K562 (cell line): ENCODE data around the gene RBM44. TPM values are rescaled to one million over a fixed set of nuclear protein-coding genes. Genes with fewer than 3 reads are reported as not detected.

Experiments used
- ATAC-seq: fragments of 200-7000 bp; cut with Tn5 transposase; 3 replicates; pipeline ENCODE4 v1.9.1; 2020; ENCODE audit warnings: moderate library complexity
- BruUV-seq: library from RNA; stranded (reverse); fragments of 400-500 nt; replicated peaks from 2 replicates; lab custom pipeline; 2021; lab: Mats Ljungman, UMichigan
- CTCF ChIA-PET: fragments of 300-600 bp; formaldehyde crosslinking; extraction: SDS; loops from one replicate; lab custom pipeline; 2021; ENCODE audit warnings: low intra/inter-chr PET ratio; lab: Yijun Ruan, JAX
- POLR2A ChIA-PET: fragments of 300-600, 350-650 bp; sonication (Branson Sonifier 250); formaldehyde crosslinking; extraction: SDS; loops from one replicate; lab custom pipeline; 2021; ENCODE audit warnings: antibody characterized with exemption, inconsistent platforms; lab: Yijun Ruan, JAX
- DNase-seq, 4 experiments: peaks; one replicate each; pipeline versions ENCODE4 v3.0.0 to v3.0.0-alpha.2; 2011 to 2018; ENCODE audit warnings: low spot score in 3 of 4, mixed read lengths in 3 of 4; ENCODE audit errors: extremely low read depth in 1 of 4
- FAIRE-seq: peaks from 2 replicates; lab custom pipeline; 2011; peaks lifted over from hg19 to GRCh38; lab: Jason Lieb, UNC
- H2AFZ ChIP-seq: 2 replicates; pipeline ENCODE4 v1.6.0; 2011; ENCODE audit warnings: low read depth, low read length, control low read depth, inconsistent platforms
- H3K27ac ChIP-seq: fragments of 200-600 bp; 3 replicates; pipeline ENCODE4 v1.8.0; 2011; ENCODE audit warnings: low read depth, mild to moderate bottlenecking, control low read depth, inconsistent platforms, low read length, moderate library complexity, mixed read lengths; ENCODE audit errors: extremely low read depth
- H3K27me3 ChIP-seq, 2 experiments: fragments of 300-600 bp in 1 of 2; 2 replicates in 1 of 2; 3 replicates in 1 of 2; pipeline versions ENCODE4 v1.6.0 to v1.8.0; 2011; ENCODE audit warnings: inconsistent platforms in 2 of 2, low read length in 2 of 2, mild to moderate bottlenecking in 1 of 2, mixed read lengths in 1 of 2, moderate library complexity in 1 of 2; ENCODE audit not compliant: control insufficient read depth in 2 of 2, insufficient read depth in 2 of 2
- H3K36me3 ChIP-seq: fragments of 300-600 bp; 3 replicates; pipeline ENCODE4 v1.8.0; 2011; ENCODE audit warnings: mild to moderate bottlenecking, low read length, inconsistent platforms; ENCODE audit not compliant: control insufficient read depth, insufficient read depth
- H3K4me1 ChIP-seq, 2 experiments: fragments of 200-600 bp in 1 of 2; replicated peaks in 1 of 2; 2 replicates in 1 of 2; 3 replicates in 1 of 2; pipeline versions ENCODE4 v1.5.1 to v1.8.0; 2011; ENCODE audit warnings: inconsistent platforms in 2 of 2, low read length in 2 of 2, mild to moderate bottlenecking in 1 of 2, mixed read lengths in 1 of 2, moderate library complexity in 1 of 2; ENCODE audit not compliant: control insufficient read depth in 2 of 2, insufficient read depth in 2 of 2
- H3K4me2 ChIP-seq: 2 replicates; pipeline ENCODE4 v1.6.1; 2011; ENCODE audit warnings: low read length, control low read depth, inconsistent platforms, mixed read lengths; ENCODE audit not compliant: insufficient read depth
- H3K4me3 ChIP-seq: fragments of 200-600 bp; sonication (generic), shearing (Covaris generic); 2 replicates; pipeline ENCODE4 v1.5.1; 2016; ENCODE audit warnings: control low read depth, inconsistent platforms
- H3K79me2 ChIP-seq: fragments of 200-600 bp; 3 replicates; pipeline ENCODE4 v1.8.0; 2011; ENCODE audit warnings: low read length, inconsistent platforms; ENCODE audit not compliant: control insufficient read depth, insufficient read depth
- H3K9ac ChIP-seq, 2 experiments: 2 replicates each; pipeline versions ENCODE4 v1.6.0 to v1.6.1; 2011; ENCODE audit warnings: low read depth in 2 of 2, low read length in 2 of 2, control low read depth in 1 of 2, inconsistent platforms in 1 of 2, mild to moderate bottlenecking in 1 of 2, mixed read lengths in 1 of 2; ENCODE audit not compliant: insufficient read depth in 1 of 2
- H3K9me1 ChIP-seq: one replicate; pipeline ENCODE4 v1.6.0; 2011; ENCODE audit warnings: inconsistent platforms, mild to moderate bottlenecking, low read length, moderate library complexity; ENCODE audit not compliant: control insufficient read depth, insufficient read depth
- H3K9me3 ChIP-seq: replicated peaks from 2 replicates; pipeline ENCODE4 v1.5.1; 2011; ENCODE audit warnings: low read depth, low read length, inconsistent platforms; ENCODE audit not compliant: control insufficient read depth, insufficient read depth
- H4K20me1 ChIP-seq: replicated peaks from 2 replicates; pipeline ENCODE4 v1.6.1; 2011; ENCODE audit warnings: low read length, inconsistent platforms, mixed read lengths; ENCODE audit not compliant: control insufficient read depth, insufficient read depth
- ARHGAP35 ChIP-seq: fragments of 450-650 bp; IDR thresholded peaks from 2 replicates; pipeline ENCODE4 v1.6.1; 2018; ENCODE audit not compliant: partially characterized antibody
- CHAMP1 ChIP-seq: fragments of 450-650 bp; IDR thresholded peaks from 2 replicates; pipeline ENCODE4 v1.6.1; 2016; ENCODE audit warnings: mild to moderate bottlenecking
- GABPB2 ChIP-seq: fragments of 250-450 bp; sonication (Bioruptor Pico); conservative IDR thresholded peaks from 2 replicates; pipeline ENCODE4 v1.5.1; 2021; ENCODE audit warnings: mild to moderate bottlenecking
- GTF2E2 ChIP-seq: fragments of 200-800 bp; sonication (Bioruptor generic); IDR thresholded peaks from 2 replicates; pipeline ENCODE4 v1.6.1; 2016; ENCODE audit warnings: missing genetic modification characterization, missing compliant biosample characterization
- MEF2A ChIP-seq: IDR thresholded peaks from 2 replicates; pipeline ENCODE4 v1.6.1; 2011; ENCODE audit warnings: low read depth, mild to moderate bottlenecking, low read length, moderate library complexity; ENCODE audit not compliant: control insufficient read depth
- POU5F1 ChIP-seq: fragments of 150-350 bp; IDR thresholded peaks from 2 replicates; pipeline ENCODE4 v1.6.1; 2014; ENCODE audit warnings: borderline replicate concordance, low read length, low read depth, mild to moderate bottlenecking; ENCODE audit not compliant: partially characterized antibody
- SNRNP70 ChIP-seq: fragments of 200-400 bp; formaldehyde crosslinking; optimal IDR thresholded peaks from 2 replicates; pipeline ENCODE3; 2017; ENCODE audit warnings: low read depth, low read length
- ZNF695 ChIP-seq: fragments of 450-650 bp; formaldehyde crosslinking; IDR thresholded peaks from 2 replicates; pipeline ENCODE4 v1.4.0; 2020; ENCODE audit warnings: mild to moderate bottlenecking, moderate library complexity
- WGBS: fragments of 100-300 bp; shearing (Covaris generic); methylation state at CpG from one replicate; pipeline ENCODE4 v1.1.6; 2016; ENCODE audit warnings: low coverage, mixed read lengths; ENCODE audit not compliant: insufficient coverage; ENCODE audit errors: missing lambda C conversion rate; 5-methylcytosine and 5-hydroxymethylcytosine counted together
- in situ Hi-C: fragments of 300-500 bp; cut with MboI; formaldehyde crosslinking; loops from 4 replicates; pipeline ENCODE4 v1.15.0; 2018; ENCODE audit warnings: inconsistent platforms, mixed read lengths
- intact Hi-C: fragments of 100-400 bp; cut with micrococcal nuclease; formaldehyde crosslinking; loops from 2 replicates; pipeline ENCODE4 v1.14.2; 2022
- polyA plus RNA-seq, 8 experiments: library from polyadenylated mRNA; depleted of rRNA in 4 of 8; stranded (reverse) in 5 of 8; unstranded in 3 of 8; fragments of >200 nt; fragmentation: Nextera tagmentation in 2 of 8; fragmentation: Illumina TruSeq in 1 of 8; extraction: Ambion mirVana in 2 of 8; extraction: Trizol in 1 of 8; gene quantifications; 2 replicates each; pipeline versions ENCODE4 v1.2.1 to v1.2.3, GENCODE V29; 2011 to 2014; ENCODE audit warnings: inconsistent platforms in 1 of 8, missing spikeins in 1 of 8
- total RNA-seq, 7 experiments: library from RNA; depleted of rRNA in 6 of 7; stranded (reverse); fragments of >200 nt in 6 of 7; fragmentation: Illumina TruSeq in 2 of 7; extraction: Trizol in 2 of 7; gene quantifications; 2 replicates each; pipeline versions ENCODE4 v1.2.1 to v1.2.3, GENCODE V29; 2011 to 2021; ENCODE audit warnings: low replicate concordance in 1 of 7
- TF ChIP-seq, protein P1 (sequence below): fragments of 250-450 bp; sonication (Bioruptor Pico); IDR thresholded peaks from 2 replicates; pipeline ENCODE4 v1.4.0; 2020; ENCODE audit warnings: mild to moderate bottlenecking, moderate library complexity

Gene RBM44
- total and polyA plus RNA-seq, 9 of the 15 experiments (the other 6 are each of a cell fraction or from before 2014, with no cell fraction given) = 0.04 to 0.25 (median 0.13) TPM

- BruUV-seq = no TSS peak
These were observed 86.1 kb downstream of the RBM44 start for GRCh38 chr2:237884681-237885080.

More at GRCh38 chr2:237884681-237885080, 86.1 kb downstream of the RBM44 start:
- in situ Hi-C loops (no loop called here), intact Hi-C loops (no loop called here)
- no peak overlapping the region for H3K27ac ChIP-seq
- H2AFZ ChIP-seq = no peak overlapping the region
- ATAC-seq (no peak), DNase-seq (no peak), FAIRE-seq (no peak)
- TF ChIP-seq, protein P1, sequence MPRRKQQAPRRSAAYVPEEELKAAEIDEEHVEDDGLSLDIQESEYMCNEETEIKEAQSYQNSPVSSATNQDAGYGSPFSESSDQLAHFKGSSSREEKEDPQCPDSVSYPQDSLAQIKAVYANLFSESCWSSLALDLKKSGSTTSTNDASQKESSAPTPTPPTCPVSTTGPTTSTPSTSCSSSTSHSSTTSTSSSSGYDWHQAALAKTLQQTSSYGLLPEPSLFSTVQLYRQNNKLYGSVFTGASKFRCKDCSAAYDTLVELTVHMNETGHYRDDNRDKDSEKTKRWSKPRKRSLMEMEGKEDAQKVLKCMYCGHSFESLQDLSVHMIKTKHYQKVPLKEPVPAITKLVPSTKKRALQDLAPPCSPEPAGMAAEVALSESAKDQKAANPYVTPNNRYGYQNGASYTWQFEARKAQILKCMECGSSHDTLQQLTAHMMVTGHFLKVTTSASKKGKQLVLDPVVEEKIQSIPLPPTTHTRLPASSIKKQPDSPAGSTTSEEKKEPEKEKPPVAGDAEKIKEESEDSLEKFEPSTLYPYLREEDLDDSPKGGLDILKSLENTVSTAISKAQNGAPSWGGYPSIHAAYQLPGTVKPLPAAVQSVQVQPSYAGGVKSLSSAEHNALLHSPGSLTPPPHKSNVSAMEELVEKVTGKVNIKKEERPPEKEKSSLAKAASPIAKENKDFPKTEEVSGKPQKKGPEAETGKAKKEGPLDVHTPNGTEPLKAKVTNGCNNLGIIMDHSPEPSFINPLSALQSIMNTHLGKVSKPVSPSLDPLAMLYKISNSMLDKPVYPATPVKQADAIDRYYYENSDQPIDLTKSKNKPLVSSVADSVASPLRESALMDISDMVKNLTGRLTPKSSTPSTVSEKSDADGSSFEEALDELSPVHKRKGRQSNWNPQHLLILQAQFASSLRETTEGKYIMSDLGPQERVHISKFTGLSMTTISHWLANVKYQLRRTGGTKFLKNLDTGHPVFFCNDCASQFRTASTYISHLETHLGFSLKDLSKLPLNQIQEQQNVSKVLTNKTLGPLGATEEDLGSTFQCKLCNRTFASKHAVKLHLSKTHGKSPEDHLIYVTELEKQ (CRISPR knock-in tag) = no peak
- TF ChIP-seq ZNF695 (CRISPR knock-in tag) (no peak), MEF2A (no peak), SNRNP70 (no peak), GABPB2 (CRISPR knock-in tag) (no peak), POU5F1 (no peak), ARHGAP35 (no peak), CHAMP1 (no peak), GTF2E2 (tag) (no peak)
- H3K4me1 ChIP-seq = no peaks in the 10 kb centered on the region; a peak in 1 of 5 replicates
- H3K79me2 ChIP-seq = no peaks in the 10 kb centered on the region
- peaks cover 0 to 20% of the 10 kb centered on the region in 2 experiments; a peak in 2 of 5 replicates for H3K27me3 ChIP-seq
- ChIA-PET CTCF (no interaction called here), POLR2A (no interaction called here)
- no peaks in the 10 kb centered on the region for H3K36me3 ChIP-seq
- no peaks in the 10 kb centered on the region for H3K9me1 ChIP-seq
- WGBS = 36% methylated on average over 3 of the region's 13 CpGs
- H3K9ac ChIP-seq = no peak overlapping the region
- H3K9me3 ChIP-seq = no peaks in the 10 kb centered on the region
- no peak overlapping the region for H3K4me3 ChIP-seq
- H4K20me1 ChIP-seq = no peaks in the 10 kb centered on the region
- H3K4me2 ChIP-seq = no peak overlapping the region
